IMR-90 (cell line): ENCODE data around the gene MSANTD1. TPM values are rescaled to one million over a fixed set of nuclear protein-coding genes. Genes with fewer than 3 reads are reported as not detected.

Experiments
- ATAC-seq: fragments of 200-7000 bp; cut with Tn5 transposase; 2 replicates; pipeline ENCODE4 v1.9.1; 2020; ENCODE audit warnings: low read depth, mild to moderate bottlenecking, moderate library complexity
- BruUV-seq: library from RNA; stranded (reverse); fragments of 400-500 nt; replicated peaks from 2 replicates; lab custom pipeline; 2021; lab: Mats Ljungman, UMichigan
- CTCF ChIA-PET: fragments of 300-600 bp; formaldehyde crosslinking; extraction: SDS; loops from one replicate; lab custom pipeline; 2021; ENCODE audit warnings: antibody characterized with exemption; lab: Yijun Ruan, JAX
- POLR2A ChIA-PET: fragments of 300-600 bp; sonication (Branson Sonifier 250); formaldehyde crosslinking; loops from one replicate; lab custom pipeline; 2022; ENCODE audit warnings: antibody characterized with exemption; ENCODE audit not compliant: unreplicated experiment; lab: Charles Lee
- DNase-seq: peaks from one replicate; pipeline ENCODE4 v3.0.0; 2013
- H2AFZ ChIP-seq: replicated peaks from 2 replicates; pipeline ENCODE3; 2013; ENCODE audit warnings: low read length, mild to moderate bottlenecking; ENCODE audit not compliant: poor library complexity
- H2AK5ac ChIP-seq: 2 replicates; pipeline ENCODE4 v1.6.1; 2013; ENCODE audit warnings: low read depth, low read length, inconsistent platforms
- H2AK9ac ChIP-seq: replicated peaks from 2 replicates; pipeline ENCODE3; 2013; ENCODE audit warnings: mild to moderate bottlenecking, low read depth, low read length, moderate library complexity; ENCODE audit not compliant: poor library complexity
- H2BK120ac ChIP-seq: 2 replicates; pipeline ENCODE4 v1.6.1; 2013; ENCODE audit warnings: low read depth, low read length, inconsistent platforms
- H2BK15ac ChIP-seq: 3 replicates; pipeline ENCODE4 v1.6.1; 2013; ENCODE audit warnings: low read depth, low read length, inconsistent platforms
- H2BK20ac ChIP-seq: 2 replicates; pipeline ENCODE4 v1.6.1; 2013; ENCODE audit warnings: low read depth, mild to moderate bottlenecking, inconsistent platforms, low read length, moderate library complexity
- H2BK5ac ChIP-seq: 2 replicates; pipeline ENCODE4 v1.6.1; 2013; ENCODE audit warnings: mild to moderate bottlenecking, low read depth, low read length, inconsistent platforms; ENCODE audit not compliant: poor library complexity, severe bottlenecking
- H3K14ac ChIP-seq: replicated peaks from 2 replicates; pipeline ENCODE4 v1.6.1; 2013; ENCODE audit warnings: low read depth, low read length, inconsistent platforms
- H3K18ac ChIP-seq: 2 replicates; pipeline ENCODE4 v1.6.1; 2013; ENCODE audit warnings: low read depth, low read length, control low read depth
- H3K23ac ChIP-seq: 2 replicates; pipeline ENCODE4 v1.6.1; 2013; ENCODE audit warnings: low read depth, low read length, inconsistent platforms
- H3K27ac ChIP-seq: 2 replicates; pipeline ENCODE4 v1.5.1; 2013; ENCODE audit warnings: mild to moderate bottlenecking, control low read depth, low read length; ENCODE audit not compliant: insufficient read depth
- H3K27me3 ChIP-seq: 2 replicates; pipeline ENCODE4 v1.6.1; 2013; ENCODE audit warnings: low read length; ENCODE audit not compliant: control insufficient read depth, insufficient read depth
- H3K36me3 ChIP-seq: 2 replicates; pipeline ENCODE4 v1.6.1; 2013; ENCODE audit warnings: low read length, mixed read lengths; ENCODE audit not compliant: control insufficient read depth, insufficient read depth
- H3K4ac ChIP-seq: 2 replicates; pipeline ENCODE4 v1.6.1; 2013; ENCODE audit warnings: low read depth, low read length, inconsistent platforms
- H3K4me1 ChIP-seq: 2 replicates; pipeline ENCODE4 v1.6.1; 2013; ENCODE audit warnings: low read length, mixed read lengths; ENCODE audit not compliant: control insufficient read depth, insufficient read depth
- H3K4me2 ChIP-seq: 2 replicates; pipeline ENCODE4 v1.6.1; 2013; ENCODE audit warnings: low read depth, mild to moderate bottlenecking, control low read depth, low read length, moderate library complexity
- H3K4me3 ChIP-seq: 2 replicates; pipeline ENCODE4 v1.5.1; 2013; ENCODE audit warnings: low read depth, mild to moderate bottlenecking, control low read depth, low read length, moderate library complexity; ENCODE audit not compliant: insufficient read depth
- H3K56ac ChIP-seq: 2 replicates; pipeline ENCODE4 v1.6.1; 2013; ENCODE audit warnings: low read length, inconsistent platforms; ENCODE audit not compliant: insufficient read depth; ENCODE audit errors: extremely low read depth
- H3K79me1 ChIP-seq, 2 experiments: 2 replicates each; pipeline ENCODE4 v1.6.1; 2013; ENCODE audit warnings: low read length in 2 of 2, inconsistent platforms in 1 of 2, low read depth in 1 of 2
- H3K9ac ChIP-seq: 2 replicates; pipeline ENCODE4 v1.6.1; 2013; ENCODE audit warnings: low read depth, low read length, control low read depth
- H3K9me1 ChIP-seq: 2 replicates; pipeline ENCODE4 v1.6.1; 2013; ENCODE audit warnings: low read length, inconsistent platforms; ENCODE audit not compliant: insufficient read depth
- H3K9me3 ChIP-seq: 2 replicates; pipeline ENCODE4 v1.6.1; 2013; ENCODE audit warnings: low read length; ENCODE audit not compliant: control insufficient read depth, insufficient read depth
- H4K20me1 ChIP-seq: 2 replicates; pipeline ENCODE4 v1.6.1; 2013; ENCODE audit warnings: low read length, inconsistent platforms; ENCODE audit not compliant: insufficient read depth
- H4K5ac ChIP-seq: 2 replicates; pipeline ENCODE4 v1.6.1; 2013; ENCODE audit warnings: mild to moderate bottlenecking, low read depth, low read length, control low read depth
- H4K8ac ChIP-seq, 2 experiments: 2 replicates each; pipeline ENCODE4 v1.6.1; 2013; ENCODE audit warnings: low read depth in 2 of 2, low read length in 2 of 2, control low read depth in 1 of 2, inconsistent platforms in 1 of 2
- H4K91ac ChIP-seq: 2 replicates; pipeline ENCODE4 v1.6.1; 2013; ENCODE audit warnings: low read depth, low read length, inconsistent platforms; ENCODE audit not compliant: insufficient read depth
- CEBPB ChIP-seq: IDR thresholded peaks from 2 replicates; pipeline ENCODE4 v1.6.1; 2012; ENCODE audit warnings: low read depth, low read length, improper control_type of control experiment
- FOS ChIP-seq: fragments of 150-350 bp; IDR thresholded peaks from 2 replicates; pipeline ENCODE4 v1.6.1; 2016; ENCODE audit warnings: low read depth, low read length
- MAZ ChIP-seq: IDR thresholded peaks from 2 replicates; pipeline ENCODE4 v1.6.1; 2012; ENCODE audit warnings: low read depth, mild to moderate bottlenecking, low read length, improper control_type of control experiment, moderate library complexity, borderline replicate concordance
- NFE2L2 ChIP-seq: fragments of 150-350 bp; IDR thresholded peaks from 2 replicates; pipeline ENCODE4 v1.6.1; 2016; ENCODE audit warnings: low read depth, mild to moderate bottlenecking, low read length
- RCOR1 ChIP-seq: IDR thresholded peaks from 2 replicates; pipeline ENCODE4 v1.6.1; 2012; ENCODE audit warnings: mild to moderate bottlenecking, low read length, improper control_type of control experiment; ENCODE audit not compliant: insufficient replicate concordance
- WGBS, 2 experiments: methylation state at CpG; one replicate each; pipeline versions ENCODE4 v1.1.5 to v1.1.7; 2013; ENCODE audit warnings: missing lambda C conversion rate in 2 of 2; ENCODE audit not compliant: insufficient read length in 1 of 2; ENCODE audit errors: extremely low coverage in 2 of 2; 5-methylcytosine and 5-hydroxymethylcytosine counted together
- dilution Hi-C: fragments of 300-500 bp; cut with HindIII; formaldehyde crosslinking; loops from one replicate; pipeline ENCODE4 v1.14.3; 2018; ENCODE audit warnings: low sequenced_read_pairs; ENCODE audit not compliant: unreplicated experiment
- in situ Hi-C: fragments of 300-500 bp; cut with MboI; formaldehyde crosslinking; loops from 3 replicates; pipeline ENCODE4 v1.14.3; 2019; ENCODE audit warnings: low sequenced_read_pairs, inconsistent platforms, mixed read lengths
- intact Hi-C: fragments of 100-400 bp; cut with micrococcal nuclease; formaldehyde crosslinking; loops from 2 replicates; pipeline ENCODE4 v1.10.0; 2022
- polyA plus RNA-seq, 3 experiments: library from polyadenylated mRNA; depleted of rRNA; stranded (reverse); fragments of >200 nt; gene quantifications; 2 replicates each; pipeline ENCODE4 v1.2.3, GENCODE V29; 2012; ENCODE audit warnings: low replicate concordance in 1 of 3
- total RNA-seq: library from RNA; depleted of rRNA; stranded (reverse); fragments of >200 nt; gene quantifications from 2 replicates; pipeline ENCODE4 v1.2.3, GENCODE V29; 2012
- TF ChIP-seq, protein P1 (sequence below): conservative IDR thresholded peaks from 2 replicates; pipeline ENCODE4 v1.5.1; 2012; ENCODE audit warnings: mild to moderate bottlenecking, low read depth, low read length, improper control_type of control experiment

Gene MSANTD1
- total and polyA plus RNA-seq, 2 of the 4 experiments (the other 2 are of a cell fraction) = under 0.01 to 0.07 TPM

DNA sequence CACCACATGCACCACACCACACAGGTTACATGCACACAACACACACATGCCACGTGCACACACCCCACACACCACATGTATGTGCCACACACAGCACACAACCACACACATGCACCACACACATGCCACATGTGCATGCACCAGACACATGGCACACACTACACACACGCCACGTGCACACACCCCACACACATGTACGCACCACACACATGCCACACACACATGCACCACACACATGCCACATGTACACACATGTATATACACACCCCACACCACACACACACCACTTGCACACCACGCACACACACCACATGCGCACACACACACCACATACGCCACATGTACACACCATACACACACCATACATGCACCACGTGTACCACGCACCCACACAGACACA is 19.6 kb upstream of the MSANTD1 start:
- no peak overlapping the region for H2AK5ac ChIP-seq
- no peak for DNase-seq
- H3K79me1 ChIP-seq = peaks cover 0 to 9% of the 10 kb centered on the region in 2 experiments; a peak in 1 of 4 replicates
- peaks cover 3% of the 10 kb centered on the region for H3K4me1 ChIP-seq
- no peak overlapping the region for H3K9ac ChIP-seq
- no peak overlapping the region for H4K5ac ChIP-seq
- intact Hi-C loops = no loop called here
- no peak overlapping the region for H4K8ac ChIP-seq
- H3K27me3 ChIP-seq = no peaks in the 10 kb centered on the region
- ATAC-seq = no peak
- H3K14ac ChIP-seq = no peak overlapping the region
- dilution Hi-C loops = no loop called here
- H2AFZ ChIP-seq = peak overlapping the region; percentile 25
- ChIA-PET POLR2A (no interaction called here), CTCF (no interaction called here)
- peak overlapping the region; percentile 13 for H2AK9ac ChIP-seq
- H3K36me3 ChIP-seq = peaks cover 58% of the 10 kb centered on the region
- in situ Hi-C loops = no loop called here
- no peak overlapping the region for H3K23ac ChIP-seq
- no TSS peak for BruUV-seq
- TF ChIP-seq MAZ = no peak
- no peak for TF ChIP-seq FOS
- TF ChIP-seq, protein P1, sequence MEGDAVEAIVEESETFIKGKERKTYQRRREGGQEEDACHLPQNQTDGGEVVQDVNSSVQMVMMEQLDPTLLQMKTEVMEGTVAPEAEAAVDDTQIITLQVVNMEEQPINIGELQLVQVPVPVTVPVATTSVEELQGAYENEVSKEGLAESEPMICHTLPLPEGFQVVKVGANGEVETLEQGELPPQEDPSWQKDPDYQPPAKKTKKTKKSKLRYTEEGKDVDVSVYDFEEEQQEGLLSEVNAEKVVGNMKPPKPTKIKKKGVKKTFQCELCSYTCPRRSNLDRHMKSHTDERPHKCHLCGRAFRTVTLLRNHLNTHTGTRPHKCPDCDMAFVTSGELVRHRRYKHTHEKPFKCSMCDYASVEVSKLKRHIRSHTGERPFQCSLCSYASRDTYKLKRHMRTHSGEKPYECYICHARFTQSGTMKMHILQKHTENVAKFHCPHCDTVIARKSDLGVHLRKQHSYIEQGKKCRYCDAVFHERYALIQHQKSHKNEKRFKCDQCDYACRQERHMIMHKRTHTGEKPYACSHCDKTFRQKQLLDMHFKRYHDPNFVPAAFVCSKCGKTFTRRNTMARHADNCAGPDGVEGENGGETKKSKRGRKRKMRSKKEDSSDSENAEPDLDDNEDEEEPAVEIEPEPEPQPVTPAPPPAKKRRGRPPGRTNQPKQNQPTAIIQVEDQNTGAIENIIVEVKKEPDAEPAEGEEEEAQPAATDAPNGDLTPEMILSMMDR = no peak
- no peak for TF ChIP-seq NFE2L2
- TF ChIP-seq RCOR1 = no peak
- TF ChIP-seq CEBPB = no peak
- no peak overlapping the region for H2BK120ac ChIP-seq
- H3K18ac ChIP-seq = no peak overlapping the region
- no peak overlapping the region for H3K27ac ChIP-seq
- peak overlapping the region; percentile 24 for H2BK5ac ChIP-seq
- H2BK20ac ChIP-seq = no peak overlapping the region
- H3K4ac ChIP-seq = no peak overlapping the region
- H3K56ac ChIP-seq = no peak overlapping the region
- H2BK15ac ChIP-seq = no peak overlapping the region
- H3K4me3 ChIP-seq = no peak overlapping the region
- H3K9me3 ChIP-seq = no peaks in the 10 kb centered on the region
- H4K91ac ChIP-seq = no peak overlapping the region
- WGBS, 2 experiments = 98% methylated on average over 8 of the region's 9 CpGs; no CpG with 5 or more reads in 1 of the 2 experiments
- peaks cover 11% of the 10 kb centered on the region for H3K9me1 ChIP-seq
- H4K20me1 ChIP-seq = peaks cover 3% of the 10 kb centered on the region; the same call in 1 of the 2 replicates
- no peak overlapping the region for H3K4me2 ChIP-seq
